Common myeloid progenitor, CD34-positive (primary cell): ENCODE measurements around the gene SLC6A5.

Experiments
- CTCF ChIA-PET: fragments of 350-600 bp; sonication (Branson Sonifier 250); formaldehyde crosslinking; loops from one replicate; lab custom pipeline; 2021; ENCODE audit warnings: antibody characterized with exemption; lab: Charles Lee
- POLR2A ChIA-PET: fragments of 350-600 bp; sonication (Branson Sonifier 250); formaldehyde crosslinking; loops from one replicate; lab custom pipeline; 2021; ENCODE audit warnings: antibody characterized with exemption; lab: Charles Lee
- DNase-seq, 3 donors: peaks; one replicate each; pipeline versions ENCODE4 v3.0.0 to v3.0.0-alpha.2; 2013
- H3K27ac ChIP-seq, 2 experiments: 1 replicate in 1 of 2; 2 replicates in 1 of 2; pipeline ENCODE4 v1.7.0; 2013; ENCODE audit warnings: inconsistent platforms in 2 of 2, low read length in 2 of 2, mild to moderate bottlenecking in 2 of 2, low read depth in 1 of 2, moderate library complexity in 1 of 2; ENCODE audit not compliant: severe bottlenecking in 2 of 2, insufficient read depth in 1 of 2, poor library complexity in 1 of 2
- H3K27me3 ChIP-seq, 5 experiments: replicated peaks in 2 of 5; 1 replicate in 3 of 5; 2 replicates in 2 of 5; pipeline versions ENCODE4 v1.6.1 to v1.7.0; 2013; ENCODE audit warnings: low read length in 4 of 5, mild to moderate bottlenecking in 2 of 5, moderate library complexity in 2 of 5, inconsistent platforms in 1 of 5; ENCODE audit not compliant: insufficient read depth in 5 of 5, control insufficient read depth in 4 of 5
- H3K36me3 ChIP-seq, 4 experiments: 1 replicate in 2 of 4; 2 replicates in 2 of 4; pipeline versions ENCODE4 v1.6.1 to v1.7.0; 2013; ENCODE audit warnings: low read length in 3 of 4, control low read depth in 1 of 4, mild to moderate bottlenecking in 1 of 4; ENCODE audit not compliant: control insufficient read depth in 4 of 4, insufficient read depth in 4 of 4
- H3K4me1 ChIP-seq, 4 experiments: 1 replicate in 3 of 4; 2 replicates in 1 of 4; pipeline versions ENCODE4 v1.6.1 to v1.7.1; 2013; ENCODE audit warnings: low read length in 3 of 4, mild to moderate bottlenecking in 3 of 4, control low read depth in 1 of 4, inconsistent platforms in 1 of 4, moderate library complexity in 1 of 4; ENCODE audit not compliant: control insufficient read depth in 4 of 4, insufficient read depth in 4 of 4; ENCODE audit errors: control extremely low read depth in 1 of 4
- H3K4me3 ChIP-seq, 7 experiments: 1 replicate in 4 of 7; 2 replicates in 3 of 7; pipeline versions ENCODE4 v1.5.1 to v1.7.0; 2013; ENCODE audit warnings: mild to moderate bottlenecking in 7 of 7, low read length in 6 of 7, moderate library complexity in 6 of 7, inconsistent platforms in 2 of 7, low read depth in 2 of 7, control low read depth in 1 of 7; ENCODE audit not compliant: insufficient read depth in 4 of 7, control insufficient read depth in 1 of 7; ENCODE audit errors: extremely low read depth in 1 of 7
- H3K9me3 ChIP-seq, 5 experiments: 1 replicate in 4 of 5; 2 replicates in 1 of 5; pipeline versions ENCODE4 v1.6.1 to v1.7.1; 2013; ENCODE audit warnings: low read length in 4 of 5, mild to moderate bottlenecking in 2 of 5, inconsistent platforms in 1 of 5, low read depth in 1 of 5, moderate library complexity in 1 of 5; ENCODE audit not compliant: control insufficient read depth in 4 of 5, insufficient read depth in 2 of 5; ENCODE audit errors: control extremely low read depth in 1 of 5
- WGBS: methylation state at CpG from one replicate; pipeline ENCODE4 v1.1.5; 2013; ENCODE audit not compliant: insufficient coverage; 5-methylcytosine and 5-hydroxymethylcytosine counted together

SLC6A5 gene

DNA sequence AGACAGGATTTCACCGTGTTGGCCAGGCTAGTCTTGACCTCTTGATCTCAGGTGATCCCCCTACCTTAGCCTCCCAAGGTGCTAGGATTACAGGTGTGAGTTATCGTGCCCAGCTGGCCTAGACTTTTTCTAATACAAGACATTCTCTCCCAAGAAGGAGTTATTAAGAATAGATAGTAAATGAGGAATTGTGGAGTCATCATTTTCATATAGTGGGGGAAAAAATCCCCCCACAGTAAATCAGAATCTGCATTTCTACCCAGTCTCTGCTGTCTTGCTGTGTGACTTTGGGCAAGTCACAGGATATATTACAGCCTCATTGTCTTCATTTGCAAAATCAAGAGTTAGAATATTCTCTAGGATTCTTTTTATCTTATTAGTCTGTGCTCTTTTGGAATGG, 21.6 kb downstream of the SLC6A5 start:
- POLR2A ChIA-PET: no interaction called here
- H3K4me1 ChIP-seq: no peaks in the 10 kb centered on the region
- WGBS: 89% methylated on average over 1 of the region's 2 CpGs
- no peak overlapping the region for H3K4me3 ChIP-seq
- no peak overlapping the region for H3K27ac ChIP-seq
- CTCF ChIA-PET: interaction anchor here (0.7 kb wide), 1 partner anchor 1310 kb away, joined by 3 read pairs; no protein-coding TSS in a partner anchor
- H3K36me3 ChIP-seq: no peaks in the 10 kb centered on the region
- H3K27me3 ChIP-seq: peaks cover 0 to 21% (median 5%) of the 10 kb centered on the region in 5 experiments
- H3K9me3 ChIP-seq: no peaks in the 10 kb centered on the region
- no peak for DNase-seq

DNA sequence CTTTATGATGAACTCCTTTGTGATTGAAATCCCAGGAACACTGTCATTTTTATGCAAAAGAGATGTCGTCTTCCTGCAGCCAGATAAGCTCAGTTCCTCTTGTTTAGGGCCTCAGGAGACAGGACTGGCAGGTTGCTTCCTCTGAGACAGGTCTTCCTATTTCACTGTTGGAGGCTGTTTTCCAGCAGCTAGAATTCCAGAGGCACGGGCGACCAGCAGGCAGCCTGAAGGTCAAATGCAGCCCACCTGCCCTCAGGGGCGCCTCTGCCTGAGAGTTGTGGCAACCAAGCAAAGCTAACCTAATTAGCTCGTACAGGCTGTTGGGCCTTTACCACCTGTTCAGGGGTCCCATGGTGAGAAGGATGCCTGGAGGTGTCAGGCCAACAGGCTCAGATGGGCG, 22.3 kb downstream of the SLC6A5 start:
- Histone ChIP-seq H3K9me3 (no peaks in the 10 kb centered on the region), H3K4me1 (no peaks in the 10 kb centered on the region), H3K4me3 (no peak overlapping the region), H3K27me3 (peaks cover 0 to 16% (median 2%) of the 10 kb centered on the region in 5 experiments), H3K36me3 (no peaks in the 10 kb centered on the region), H3K27ac (no peak overlapping the region)
- no peak for DNase-seq
- POLR2A ChIA-PET: no interaction called here
- 80% methylated on average over 6 of the region's 6 CpGs for WGBS
- CTCF ChIA-PET: no interaction called here

DNA sequence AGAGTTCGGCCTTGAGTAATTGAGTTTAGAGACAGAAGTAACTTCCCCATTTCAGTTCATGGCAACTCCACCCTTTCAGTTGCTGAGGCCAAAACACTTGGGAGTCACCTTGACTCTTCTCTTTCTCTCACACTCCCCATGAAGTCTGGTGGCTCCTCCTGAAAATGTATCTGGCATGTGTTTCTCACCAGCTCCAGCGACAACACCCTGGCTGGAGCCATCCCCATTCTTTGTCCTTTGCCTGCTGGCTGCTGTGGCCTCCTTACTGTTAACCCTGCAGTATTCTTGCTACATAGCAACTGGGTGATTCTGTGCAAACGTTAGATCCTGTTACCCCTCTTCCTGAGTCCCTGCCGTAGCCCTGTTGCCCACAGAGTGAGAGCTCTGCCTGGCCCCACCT, 23.8 kb downstream of the SLC6A5 start:
- ChIA-PET POLR2A (no interaction called here), CTCF (no interaction called here)

DNA sequence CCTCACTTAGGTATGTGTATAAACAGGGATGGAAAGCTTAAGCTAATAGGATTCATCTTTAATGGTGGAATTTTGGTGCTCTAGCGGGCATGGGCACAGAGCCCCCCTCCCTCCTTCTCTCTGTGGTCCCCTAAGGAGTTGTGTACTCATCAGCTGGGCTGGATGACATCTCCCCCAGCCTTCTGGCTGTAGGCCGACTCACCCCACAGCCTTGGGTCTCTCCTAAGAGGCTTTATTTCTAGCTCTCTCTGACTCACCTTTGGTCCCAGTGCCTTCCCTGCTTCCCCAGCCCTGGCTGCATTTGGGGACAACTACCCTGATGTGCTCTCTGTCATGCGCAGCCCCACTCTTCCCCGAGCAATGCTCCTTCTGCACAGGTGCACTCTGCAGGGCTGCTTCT, 26.9 kb downstream of the SLC6A5 start:
- ChIA-PET POLR2A (no interaction called here), CTCF (interaction anchor here (1.1 kb wide), 1 partner anchor 16 kb away, joined by 3 read pairs; no protein-coding TSS in a partner anchor)
- H3K9me3 ChIP-seq: peaks cover 0 to 2% (median 0%) of the 10 kb centered on the region in 5 experiments
- peaks cover 0 to 6% (median 0%) of the 10 kb centered on the region in 5 experiments for H3K27me3 ChIP-seq
- H3K27ac ChIP-seq: no peak overlapping the region
- H3K4me3 ChIP-seq: no peak overlapping the region
- no peak for DNase-seq
- H3K4me1 ChIP-seq: no peaks in the 10 kb centered on the region
- no peaks in the 10 kb centered on the region for H3K36me3 ChIP-seq
- WGBS: 95% methylated on average over 3 of the region's 4 CpGs

More for the DNA sequence above, 23.8 kb downstream of the SLC6A5 start:
- WGBS: 44% methylated on average over 4 of the region's 4 CpGs
- peaks cover 0 to 6% (median 0%) of the 10 kb centered on the region in 5 experiments for H3K27me3 ChIP-seq
- peak in 2 of 3 donors; percentile 14 to 32 for DNase-seq
- no peaks in the 10 kb centered on the region for H3K9me3 ChIP-seq
- H3K36me3 ChIP-seq: no peaks in the 10 kb centered on the region
- no peaks in the 10 kb centered on the region for H3K4me1 ChIP-seq
- H3K27ac ChIP-seq: no peak overlapping the region
- H3K4me3 ChIP-seq: no peak overlapping the region

DNA sequence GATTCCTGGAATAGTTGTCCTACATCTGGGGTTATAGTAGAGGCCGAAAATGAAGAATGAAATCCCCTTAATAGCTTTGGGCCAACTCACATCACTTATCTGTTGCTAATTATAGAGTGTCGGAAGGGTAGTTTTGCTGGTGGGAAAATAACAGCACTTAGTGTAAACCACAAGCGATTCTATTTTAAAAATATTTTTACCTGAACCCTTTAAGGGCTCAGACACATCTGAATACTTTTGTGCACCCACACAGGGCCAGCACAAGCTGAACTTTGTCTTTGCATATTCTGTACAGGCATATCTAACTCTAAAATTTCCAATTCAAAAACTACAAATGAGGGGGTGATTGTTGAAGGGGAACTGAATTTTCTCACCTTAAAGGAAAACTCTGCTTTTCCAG, 27.6 kb downstream of the SLC6A5 start:
- H3K4me3 ChIP-seq: no peak overlapping the region
- peaks cover 0 to 6% (median 0%) of the 10 kb centered on the region in 5 experiments for H3K27me3 ChIP-seq
- ChIA-PET CTCF (no interaction called here), POLR2A (interaction anchor here (0.6 kb wide), 1 partner anchor 207 kb away, joined by 3 read pairs; no protein-coding TSS in a partner anchor)
- no peaks in the 10 kb centered on the region for H3K4me1 ChIP-seq
- DNase-seq: no peak
- H3K36me3 ChIP-seq: no peaks in the 10 kb centered on the region
- 85% methylated on average over 2 of the region's 3 CpGs for WGBS
- peaks cover 0 to 2% (median 0%) of the 10 kb centered on the region in 5 experiments for H3K9me3 ChIP-seq
- no peak overlapping the region for H3K27ac ChIP-seq

GRCh38 chr11:20627701-20628100, 28.3 kb downstream of the SLC6A5 start:
- no peaks in the 10 kb centered on the region for H3K4me1 ChIP-seq
- H3K4me3 ChIP-seq: no peak overlapping the region
- no peaks in the 10 kb centered on the region for H3K36me3 ChIP-seq
- peaks cover 0 to 4% (median 0%) of the 10 kb centered on the region in 5 experiments for H3K27me3 ChIP-seq
- no peak for DNase-seq
- 69% methylated on average over 3 of the region's 3 CpGs for WGBS
- H3K9me3 ChIP-seq: peaks cover 0 to 2% (median 0%) of the 10 kb centered on the region in 5 experiments
- ChIA-PET POLR2A (interaction anchor here (0.6 kb wide), 1 partner anchor 207 kb away, joined by 3 read pairs; no protein-coding TSS in a partner anchor), CTCF (no interaction called here)
- no peak overlapping the region for H3K27ac ChIP-seq

DNA sequence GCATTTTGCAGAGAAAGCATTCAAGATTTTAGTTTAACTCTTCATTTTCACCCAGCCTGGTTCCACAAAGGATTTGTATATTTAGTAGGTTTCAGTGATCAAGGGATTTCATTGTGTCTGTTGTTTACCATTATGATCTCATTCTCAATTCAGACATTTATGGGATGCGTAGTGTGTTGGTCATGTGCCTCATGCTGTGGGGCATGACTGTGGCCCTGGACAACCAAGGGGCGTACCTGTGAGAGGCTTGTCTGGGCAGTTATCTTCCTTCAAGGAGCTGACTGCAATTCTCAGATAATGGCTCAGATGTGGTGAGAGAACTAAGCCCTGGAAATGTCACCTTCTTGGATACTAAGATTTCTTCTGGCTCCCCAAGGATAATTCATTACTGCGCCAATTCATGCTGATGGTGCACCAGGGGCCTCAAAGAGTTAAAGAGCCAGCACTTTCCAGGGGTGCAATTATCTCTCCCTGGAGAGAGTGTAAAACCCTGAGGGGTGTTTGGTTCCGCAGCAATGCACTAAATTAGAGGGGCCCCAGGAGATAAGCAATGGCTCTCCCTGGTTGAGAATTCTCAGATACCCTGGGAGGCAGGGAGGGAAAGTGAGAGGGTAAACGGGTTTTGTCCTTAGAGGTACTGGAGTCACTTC, 32.2 kb downstream of the SLC6A5 start:
- Histone ChIP-seq H3K36me3 (no peaks in the 10 kb centered on the region), H3K27me3 (peaks cover 0 to 4% (median 0%) of the 10 kb centered on the region in 5 experiments), H3K4me3 (no peak overlapping the region), H3K27ac (no peak overlapping the region), H3K4me1 (no peaks in the 10 kb centered on the region), H3K9me3 (peaks cover 0 to 2% (median 0%) of the 10 kb centered on the region in 5 experiments)
- WGBS: 94% methylated on average over 4 of the region's 5 CpGs
- ChIA-PET POLR2A (no interaction called here), CTCF (no interaction called here)
- DNase-seq: no peak
